WTC11 (cell line): ENCODE results near the gene FGD5.

ENCODE experiments used
- CTCF ChIP-seq: fragments of 200-600 bp; IDR thresholded peaks from 2 replicates; pipeline ENCODE4 v1.8.0; 2022; ENCODE audit warnings: antibody characterized with exemption
- EMX1 ChIP-seq: fragments of 250-450 bp; sonication (Bioruptor Pico); IDR thresholded peaks from 2 replicates; pipeline ENCODE4 v1.8.0; 2021; ENCODE audit warnings: mild to moderate bottlenecking
- JUN ChIP-seq: sonication (generic); formaldehyde crosslinking; IDR thresholded peaks from 2 replicates; pipeline ENCODE4 v1.8.0; 2023; ENCODE audit warnings: mild to moderate bottlenecking, missing genetic modification reagents
- NR2C2 ChIP-seq: sonication (generic); formaldehyde crosslinking; IDR thresholded peaks from 2 replicates; pipeline ENCODE4 v1.8.0; 2022; ENCODE audit warnings: mild to moderate bottlenecking, missing genetic modification reagents
- NR3C1 ChIP-seq: sonication (generic); formaldehyde crosslinking; conservative IDR thresholded peaks from 2 replicates; pipeline ENCODE4 v1.8.1; 2023; ENCODE audit warnings: low read depth, mild to moderate bottlenecking, missing genetic modification reagents
- ZNF317 ChIP-seq: sonication (generic); formaldehyde crosslinking; IDR thresholded peaks from 2 replicates; pipeline ENCODE4 v1.8.1; 2023; ENCODE audit warnings: low read depth, mild to moderate bottlenecking, moderate library complexity, missing genetic modification reagents, borderline replicate concordance
- TF ChIP-seq, protein P1 (sequence below): sonication (generic); formaldehyde crosslinking; IDR thresholded peaks from 2 replicates; pipeline ENCODE4 v1.8.1; 2022; ENCODE audit warnings: mild to moderate bottlenecking, moderate library complexity, missing genetic modification reagents
- TF ChIP-seq, protein P2 (sequence below): sonication (generic); formaldehyde crosslinking; IDR thresholded peaks from 2 replicates; pipeline ENCODE4 v1.8.1; 2023; ENCODE audit warnings: mild to moderate bottlenecking, moderate library complexity, missing genetic modification reagents
- TF ChIP-seq, protein P3 (sequence below): sonication (generic); formaldehyde crosslinking; IDR thresholded peaks from 2 replicates; pipeline ENCODE4 v1.8.0; 2023; ENCODE audit warnings: missing genetic modification reagents, mild to moderate bottlenecking, borderline replicate concordance

- TF ChIP-seq, protein P1, sequence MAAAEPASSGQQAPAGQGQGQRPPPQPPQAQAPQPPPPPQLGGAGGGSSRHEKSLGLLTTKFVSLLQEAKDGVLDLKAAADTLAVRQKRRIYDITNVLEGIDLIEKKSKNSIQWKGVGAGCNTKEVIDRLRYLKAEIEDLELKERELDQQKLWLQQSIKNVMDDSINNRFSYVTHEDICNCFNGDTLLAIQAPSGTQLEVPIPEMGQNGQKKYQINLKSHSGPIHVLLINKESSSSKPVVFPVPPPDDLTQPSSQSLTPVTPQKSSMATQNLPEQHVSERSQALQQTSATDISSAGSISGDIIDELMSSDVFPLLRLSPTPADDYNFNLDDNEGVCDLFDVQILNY (CRISPR knock-in tag) = no peak
- no peak for TF ChIP-seq EMX1
- TF ChIP-seq, protein P2, sequence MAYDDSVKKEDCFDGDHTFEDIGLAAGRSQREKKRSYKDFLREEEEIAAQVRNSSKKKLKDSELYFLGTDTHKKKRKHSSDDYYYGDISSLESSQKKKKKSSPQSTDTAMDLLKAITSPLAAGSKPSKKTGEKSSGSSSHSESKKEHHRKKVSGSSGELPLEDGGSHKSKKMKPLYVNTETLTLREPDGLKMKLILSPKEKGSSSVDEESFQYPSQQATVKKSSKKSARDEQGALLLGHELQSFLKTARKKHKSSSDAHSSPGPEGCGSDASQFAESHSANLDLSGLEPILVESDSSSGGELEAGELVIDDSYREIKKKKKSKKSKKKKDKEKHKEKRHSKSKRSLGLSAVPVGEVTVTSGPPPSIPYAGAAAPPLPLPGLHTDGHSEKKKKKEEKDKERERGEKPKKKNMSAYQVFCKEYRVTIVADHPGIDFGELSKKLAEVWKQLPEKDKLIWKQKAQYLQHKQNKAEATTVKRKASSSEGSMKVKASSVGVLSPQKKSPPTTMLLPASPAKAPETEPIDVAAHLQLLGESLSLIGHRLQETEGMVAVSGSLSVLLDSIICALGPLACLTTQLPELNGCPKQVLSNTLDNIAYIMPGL (CRISPR knock-in tag) = no peak
- no peak for TF ChIP-seq ZNF317
- no peak for TF ChIP-seq JUN
- no peak for TF ChIP-seq CTCF
- TF ChIP-seq NR2C2 = no peak
- TF ChIP-seq, protein P3, sequence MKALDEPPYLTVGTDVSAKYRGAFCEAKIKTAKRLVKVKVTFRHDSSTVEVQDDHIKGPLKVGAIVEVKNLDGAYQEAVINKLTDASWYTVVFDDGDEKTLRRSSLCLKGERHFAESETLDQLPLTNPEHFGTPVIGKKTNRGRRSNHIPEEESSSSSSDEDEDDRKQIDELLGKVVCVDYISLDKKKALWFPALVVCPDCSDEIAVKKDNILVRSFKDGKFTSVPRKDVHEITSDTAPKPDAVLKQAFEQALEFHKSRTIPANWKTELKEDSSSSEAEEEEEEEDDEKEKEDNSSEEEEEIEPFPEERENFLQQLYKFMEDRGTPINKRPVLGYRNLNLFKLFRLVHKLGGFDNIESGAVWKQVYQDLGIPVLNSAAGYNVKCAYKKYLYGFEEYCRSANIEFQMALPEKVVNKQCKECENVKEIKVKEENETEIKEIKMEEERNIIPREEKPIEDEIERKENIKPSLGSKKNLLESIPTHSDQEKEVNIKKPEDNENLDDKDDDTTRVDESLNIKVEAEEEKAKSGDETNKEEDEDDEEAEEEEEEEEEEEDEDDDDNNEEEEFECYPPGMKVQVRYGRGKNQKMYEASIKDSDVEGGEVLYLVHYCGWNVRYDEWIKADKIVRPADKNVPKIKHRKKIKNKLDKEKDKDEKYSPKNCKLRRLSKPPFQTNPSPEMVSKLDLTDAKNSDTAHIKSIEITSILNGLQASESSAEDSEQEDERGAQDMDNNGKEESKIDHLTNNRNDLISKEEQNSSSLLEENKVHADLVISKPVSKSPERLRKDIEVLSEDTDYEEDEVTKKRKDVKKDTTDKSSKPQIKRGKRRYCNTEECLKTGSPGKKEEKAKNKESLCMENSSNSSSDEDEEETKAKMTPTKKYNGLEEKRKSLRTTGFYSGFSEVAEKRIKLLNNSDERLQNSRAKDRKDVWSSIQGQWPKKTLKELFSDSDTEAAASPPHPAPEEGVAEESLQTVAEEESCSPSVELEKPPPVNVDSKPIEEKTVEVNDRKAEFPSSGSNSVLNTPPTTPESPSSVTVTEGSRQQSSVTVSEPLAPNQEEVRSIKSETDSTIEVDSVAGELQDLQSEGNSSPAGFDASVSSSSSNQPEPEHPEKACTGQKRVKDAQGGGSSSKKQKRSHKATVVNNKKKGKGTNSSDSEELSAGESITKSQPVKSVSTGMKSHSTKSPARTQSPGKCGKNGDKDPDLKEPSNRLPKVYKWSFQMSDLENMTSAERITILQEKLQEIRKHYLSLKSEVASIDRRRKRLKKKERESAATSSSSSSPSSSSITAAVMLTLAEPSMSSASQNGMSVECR = no peak
- no peak for TF ChIP-seq NR3C1 (CRISPR knock-in tag)
Observed at GRCh38 chr3:14816359-14816758, 2.4 kb upstream of the FGD5 start.
